GM19023 (cell line): Measurements from ENCODE around the gene CDH13.

Experiments
- ATAC-seq: cut with Tn5 transposase; IDR thresholded peaks from one replicate; pipeline ENCODE4 v1.9.1; 2021; ENCODE audit warnings: mild to moderate bottlenecking, moderate library complexity; ENCODE audit not compliant: unreplicated experiment

The CDH13 gene

GRCh38 chr16:82832821-82833220 lies 206.1 kb downstream of the CDH13 start:
- no peak for ATAC-seq

- no peak for ATAC-seq
Observed at GRCh38 chr16:82833378-82833993, 206.7 kb downstream of the CDH13 start.

- ATAC-seq: no peak
Observed at GRCh38 chr16:82834151-82834815, 207.5 kb downstream of the CDH13 start.

- ATAC-seq: no peak
Observed at GRCh38 chr16:82835487-82836155, 208.9 kb downstream of the CDH13 start.

GRCh38 chr16:82841108-82841507 lies 214.3 kb downstream of the CDH13 start:
- no peak for ATAC-seq

- ATAC-seq: no peak
Observed at GRCh38 chr16:82843606-82844271, 217.0 kb downstream of the CDH13 start.

GRCh38 chr16:82845116-82845515 lies 218.3 kb downstream of the CDH13 start:
- no peak for ATAC-seq

- no peak for ATAC-seq
Observed at GRCh38 chr16:82846806-82847205, 220.0 kb downstream of the CDH13 start.

- ATAC-seq: no peak
Observed at GRCh38 chr16:82848013-82848412, 221.2 kb downstream of the CDH13 start.

- ATAC-seq: no peak
Observed at GRCh38 chr16:82852388-82853008, 225.7 kb downstream of the CDH13 start.

GRCh38 chr16:82855471-82855870 lies 228.7 kb downstream of the CDH13 start:
- no peak for ATAC-seq

GRCh38 chr16:82857693-82858365 lies 231.1 kb downstream of the CDH13 start:
- no peak for ATAC-seq

GRCh38 chr16:82859662-82860061 lies 232.9 kb downstream of the CDH13 start:
- no peak for ATAC-seq

GRCh38 chr16:82860071-82860470 lies 233.3 kb downstream of the CDH13 start:
- ATAC-seq: no peak

GRCh38 chr16:82862057-82862456 lies 235.3 kb downstream of the CDH13 start:
- ATAC-seq: no peak

GRCh38 chr16:82864332-82865040 lies 237.7 kb downstream of the CDH13 start:
- ATAC-seq: no peak

GRCh38 chr16:82865412-82865811 lies 238.6 kb downstream of the CDH13 start:
- ATAC-seq: no peak

GRCh38 chr16:82867485-82867884 lies 240.7 kb downstream of the CDH13 start:
- ATAC-seq: no peak

GRCh38 chr16:82874271-82874670 lies 247.5 kb downstream of the CDH13 start:
- no peak for ATAC-seq

- ATAC-seq: no peak
Observed at GRCh38 chr16:82874672-82875071, 247.9 kb downstream of the CDH13 start.
